ENCODE results near the gene PGAP1. TPM values are rescaled to one million over a fixed set of nuclear protein-coding genes. Genes with fewer than 3 reads are reported as not detected.

Gene PGAP1
- total and polyA plus RNA-seq, 2 of the 8 experiments (the other 6 are each of a cell fraction or from before 2014, with no cell fraction given), result 8.3 to 24.1 TPM

DNA sequence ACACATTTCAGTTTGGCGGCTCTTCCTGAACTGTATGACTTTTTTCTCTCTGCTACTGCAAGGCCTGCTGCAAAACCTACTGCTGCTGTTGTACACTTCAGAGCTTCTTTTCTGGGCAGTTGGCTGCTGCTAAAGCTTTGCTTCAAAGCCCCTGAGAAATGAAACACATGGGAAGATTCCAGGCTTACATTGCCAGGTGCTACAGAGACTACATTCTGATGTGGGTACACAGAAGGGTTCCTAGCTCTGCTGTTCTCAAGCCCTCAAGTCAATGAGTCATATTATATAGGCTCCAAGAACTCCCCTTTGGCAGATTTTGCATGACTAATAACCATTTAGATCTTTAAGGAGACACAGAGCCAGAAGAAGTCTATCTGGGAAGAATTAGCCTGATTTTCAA lies 12.9 kb upstream of the PGAP1 start:
- Histone ChIP-seq H4K20me1 (replicated peaks in 1 of 2; ENCODE audit: control insufficient read depth in 1 of 2, insufficient read depth in 2 of 2, low read length in 2 of 2) (no peaks in the 10 kb centered on the region), H3K79me2 (ENCODE audit: control insufficient read depth in 1 of 2, insufficient read depth in 2 of 2, low read length in 2 of 2) (no peaks in the 10 kb centered on the region), H3K56ac (replicated peaks; ENCODE audit: insufficient read length, low read depth, low read length) (no peak overlapping the region), H2BK5ac (ENCODE audit: low read depth, low read length) (no peak overlapping the region), H3K14ac (ENCODE audit: insufficient read length) (no peak overlapping the region), H3K4ac (replicated peaks; ENCODE audit: insufficient read length, low read depth, low read length) (no peak overlapping the region), H3K36me3 (ENCODE audit: control insufficient read depth in 2 of 4, insufficient read depth in 4 of 4, low read length in 3 of 4) (no peaks in the 10 kb centered on the region), H3K18ac (ENCODE audit: extremely low read depth, low read length) (no peak overlapping the region), H3K27ac (ENCODE audit: low read depth, low read length) (no peak overlapping the region), H2BK120ac (replicated peaks; ENCODE audit: low read depth, low read length) (no peak overlapping the region), H4K5ac (ENCODE audit: insufficient read length, low read depth, low read length) (no peak overlapping the region), H3K4me2 (ENCODE audit: insufficient read depth in 1 of 2, low read depth in 2 of 2, low read length in 2 of 2) (no peak overlapping the region), H3K4me3 (ENCODE audit: extremely low read depth in 1 of 4, insufficient read depth in 2 of 4, low read depth in 3 of 4, low read length in 4 of 4) (no peak overlapping the region), H3K9me3 (ENCODE audit: insufficient read depth in 2 of 2, low read depth in 1 of 2, low read length in 1 of 2) (no peaks in the 10 kb centered on the region), H3K4me1 (replicated peaks in 1 of 4; ENCODE audit: control insufficient read depth in 3 of 4, insufficient read depth in 4 of 4, low read length in 3 of 4) (peaks cover 0 to 2% (median 0%) of the 10 kb centered on the region in 4 experiments; a peak in 2 of 7 replicates), H2BK15ac (ENCODE audit: low read length) (no peak overlapping the region), H3K9ac (replicated peaks in 1 of 4; ENCODE audit: extremely low read depth in 1 of 4, low read depth in 3 of 4, low read length in 3 of 4) (no peak overlapping the region), H2BK12ac (ENCODE audit: low read depth, low read length) (no peak overlapping the region), H3K23ac (ENCODE audit: insufficient read length) (no peak overlapping the region), H3K27me3 (replicated peaks in 1 of 4; ENCODE audit: control insufficient read depth in 3 of 4, extremely low read depth in 1 of 4, insufficient read depth in 3 of 4, low read length in 3 of 4) (no peaks in the 10 kb centered on the region), H2BK20ac (ENCODE audit: low read length) (no peak overlapping the region), H4K8ac (ENCODE audit: extremely low read depth, insufficient read depth, low read length) (no peak overlapping the region), H2AFZ (ENCODE audit: low read length) (0 out of 2 replicates have a peak overlapping the region, but pooled peaks have one; percentile 64), H2AK5ac (ENCODE audit: low read depth, low read length) (no peak overlapping the region), H4K91ac (replicated peaks; ENCODE audit: insufficient read length, low read length) (no peak overlapping the region), H3K79me1 (ENCODE audit: low read depth, low read length) (no peaks in the 10 kb centered on the region), H3K23me2 (ENCODE audit: low read depth, low read length) (no peaks in the 10 kb centered on the region; the same call in 1 of the 2 replicates)
- POLR2A ChIA-PET (ENCODE audit: partially characterized antibody), result no interaction called here
- CTCF ChIA-PET (ENCODE audit: partially characterized antibody), result interaction anchor here (1.3 kb wide), 1 partner anchor 73 kb away, joined by 5 read pairs; no protein-coding TSS in a partner anchor
- WGBS, 2 experiments (ENCODE audit: extremely low coverage in 1 of 2, insufficient coverage in 1 of 2, insufficient read length in 1 of 2, insufficient replicate concordance in 2 of 2, low coverage in 1 of 2, low lambda C conversion rate in 2 of 2, missing lambda C conversion rate in 1 of 2), result 91% methylated on average over 1 of the region's 1 CpG; no CpG with 5 or more reads in 1 of the 2 experiments
- DNase-seq (ENCODE audit: low read depth in 1 of 2, low spot score in 2 of 2) (no peak), FAIRE-seq (no peak)
- no peak for TF ChIP-seq JUN (IDR thresholded peaks at IDR 0.05; ENCODE audit: low read depth, low read length)
- TF ChIP-seq CTBP2 (IDR thresholded peaks at IDR 0.05; ENCODE audit: borderline replicate concordance, insufficient read depth, insufficient read length, low read length), result no peak
- TF ChIP-seq POLR2A (IDR thresholded peaks at IDR 0.05; ENCODE audit: control extremely low read depth in 1 of 2, low read depth in 2 of 2, low read length in 2 of 2), result no peak
- no peak for TF ChIP-seq SIX5 (IDR thresholded peaks at IDR 0.05; ENCODE audit: low read depth, low read length)
- no peak for TF ChIP-seq MAFK (IDR thresholded peaks at IDR 0.05; ENCODE audit: low read depth, low read length)
- TF ChIP-seq TAF1 (IDR thresholded peaks at IDR 0.05; ENCODE audit: low read depth, low read length), result no peak

Measured in H1 (cell line).